Measurements from ENCODE around the gene MST1R.

The MST1R gene

DNA sequence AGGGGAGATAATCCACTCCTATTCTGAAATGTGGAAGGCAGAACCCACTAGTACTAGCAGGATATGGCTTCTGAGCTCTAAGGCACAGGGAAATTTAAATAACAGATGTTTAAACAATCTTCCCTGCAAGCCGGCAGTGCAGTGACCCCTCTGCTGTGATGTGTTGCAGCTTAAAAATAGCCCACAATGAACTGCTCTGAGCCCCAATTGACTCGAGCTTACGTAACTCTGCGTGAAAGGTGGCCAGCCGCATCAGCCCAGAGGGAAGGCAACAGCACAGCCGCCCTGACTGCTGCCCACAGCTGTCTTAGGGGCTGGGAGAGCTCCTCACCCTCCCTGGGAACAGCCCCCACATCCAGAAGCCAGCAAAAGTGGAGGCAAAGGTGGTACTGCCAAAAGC, 21.5 kb downstream of the MST1R start:
- no peak overlapping the region for H3K4me3 ChIP-seq (ENCODE audit: severe bottlenecking)
- no peak overlapping the region for H3K27ac ChIP-seq (ENCODE audit: poor library complexity, severe bottlenecking)
- DNase-seq (ENCODE audit: low spot score) (no peak), ATAC-seq (ENCODE audit: low read depth) (no peak)
- H3K4me1 ChIP-seq (ENCODE audit: insufficient read depth, poor library complexity, severe bottlenecking) = no peaks in the 10 kb centered on the region
- H3K9me3 ChIP-seq (ENCODE audit: severe bottlenecking) = no peaks in the 10 kb centered on the region
- TF ChIP-seq, protein P1, sequence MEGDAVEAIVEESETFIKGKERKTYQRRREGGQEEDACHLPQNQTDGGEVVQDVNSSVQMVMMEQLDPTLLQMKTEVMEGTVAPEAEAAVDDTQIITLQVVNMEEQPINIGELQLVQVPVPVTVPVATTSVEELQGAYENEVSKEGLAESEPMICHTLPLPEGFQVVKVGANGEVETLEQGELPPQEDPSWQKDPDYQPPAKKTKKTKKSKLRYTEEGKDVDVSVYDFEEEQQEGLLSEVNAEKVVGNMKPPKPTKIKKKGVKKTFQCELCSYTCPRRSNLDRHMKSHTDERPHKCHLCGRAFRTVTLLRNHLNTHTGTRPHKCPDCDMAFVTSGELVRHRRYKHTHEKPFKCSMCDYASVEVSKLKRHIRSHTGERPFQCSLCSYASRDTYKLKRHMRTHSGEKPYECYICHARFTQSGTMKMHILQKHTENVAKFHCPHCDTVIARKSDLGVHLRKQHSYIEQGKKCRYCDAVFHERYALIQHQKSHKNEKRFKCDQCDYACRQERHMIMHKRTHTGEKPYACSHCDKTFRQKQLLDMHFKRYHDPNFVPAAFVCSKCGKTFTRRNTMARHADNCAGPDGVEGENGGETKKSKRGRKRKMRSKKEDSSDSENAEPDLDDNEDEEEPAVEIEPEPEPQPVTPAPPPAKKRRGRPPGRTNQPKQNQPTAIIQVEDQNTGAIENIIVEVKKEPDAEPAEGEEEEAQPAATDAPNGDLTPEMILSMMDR (IDR thresholded peaks at IDR 0.05; ENCODE audit: poor library complexity, severe bottlenecking) = no peak
- peaks cover 5% of the 10 kb centered on the region for H3K36me3 ChIP-seq (ENCODE audit: low read depth)
- no peaks in the 10 kb centered on the region for H3K27me3 ChIP-seq (ENCODE audit: insufficient read depth, poor library complexity, severe bottlenecking)

DNA sequence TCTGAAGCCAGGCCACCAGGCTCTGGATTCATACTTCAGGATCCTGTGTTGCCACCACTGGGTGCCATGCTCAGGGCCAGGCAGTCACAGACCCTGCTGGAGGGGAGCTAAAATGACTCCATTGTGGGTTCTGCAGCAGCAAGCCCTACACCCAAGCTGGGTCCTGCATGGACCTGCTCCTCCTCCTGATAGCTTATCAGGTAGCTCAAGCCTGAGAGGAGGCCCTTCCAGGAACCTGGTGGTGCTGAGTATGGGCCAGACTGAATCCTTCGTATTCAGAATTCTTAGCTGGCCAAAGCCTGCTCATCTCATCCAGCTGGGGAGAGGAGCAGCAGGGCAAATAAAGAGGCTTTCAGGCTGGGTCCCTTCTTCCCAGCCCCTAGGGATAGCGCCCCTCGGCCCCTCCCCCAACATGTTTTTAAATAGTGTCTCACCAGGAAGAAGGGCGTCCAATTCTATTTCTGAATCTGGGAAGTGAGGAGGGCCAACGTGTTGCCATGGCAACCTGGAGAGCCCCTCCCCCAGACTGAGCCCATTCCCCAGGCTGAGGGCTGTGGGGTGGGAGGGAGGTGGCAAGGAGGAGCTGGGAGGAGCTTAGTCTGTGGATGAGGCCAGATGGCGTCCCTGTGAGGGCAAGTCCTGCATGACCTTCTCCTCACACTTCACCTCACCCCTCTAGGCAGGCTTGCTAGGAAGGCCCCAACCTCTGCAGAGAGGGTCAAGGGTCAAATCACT, 22.9 kb downstream of the MST1R start:
- Histone ChIP-seq H3K4me3 (ENCODE audit: severe bottlenecking) (no peak overlapping the region), H3K4me1 (ENCODE audit: insufficient read depth, poor library complexity, severe bottlenecking) (no peaks in the 10 kb centered on the region), H3K27ac (ENCODE audit: poor library complexity, severe bottlenecking) (no peak overlapping the region), H3K27me3 (ENCODE audit: insufficient read depth, poor library complexity, severe bottlenecking) (no peaks in the 10 kb centered on the region), H3K36me3 (ENCODE audit: low read depth) (no peaks in the 10 kb centered on the region), H3K9me3 (ENCODE audit: severe bottlenecking) (no peaks in the 10 kb centered on the region)
- peak; percentile 1; the same call in 1 of the 3 replicates for ATAC-seq (ENCODE audit: low read depth)
- TF ChIP-seq, protein P1 (IDR thresholded peaks at IDR 0.05; ENCODE audit: poor library complexity, severe bottlenecking) = no peak
- no peak for DNase-seq (ENCODE audit: low spot score)

DNA sequence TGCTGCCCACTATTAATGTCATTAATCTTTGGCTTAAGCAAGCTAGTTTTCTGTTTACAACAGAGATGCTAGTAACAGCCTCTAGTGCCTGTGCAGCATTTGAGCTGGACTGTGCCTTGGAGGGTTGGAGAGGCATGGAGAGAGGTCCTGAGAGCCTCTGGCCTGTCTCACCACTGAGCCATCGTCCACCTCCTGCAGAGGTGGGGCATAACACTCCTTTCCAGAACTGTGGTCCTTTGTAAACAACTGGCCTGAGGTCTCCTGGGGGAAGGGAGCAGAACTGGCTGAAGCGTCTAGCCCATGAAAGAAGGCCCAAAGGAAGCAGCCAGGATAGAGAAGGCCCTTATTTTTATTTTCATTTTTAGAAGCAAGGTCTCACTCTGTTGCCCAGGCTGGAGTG, 24.0 kb downstream of the MST1R start:
- Histone ChIP-seq H3K27ac (ENCODE audit: poor library complexity, severe bottlenecking) (no peak overlapping the region), H3K4me3 (ENCODE audit: severe bottlenecking) (no peak overlapping the region), H3K27me3 (ENCODE audit: insufficient read depth, poor library complexity, severe bottlenecking) (no peaks in the 10 kb centered on the region), H3K4me1 (ENCODE audit: insufficient read depth, poor library complexity, severe bottlenecking) (no peaks in the 10 kb centered on the region), H3K9me3 (ENCODE audit: severe bottlenecking) (no peaks in the 10 kb centered on the region), H3K36me3 (ENCODE audit: low read depth) (no peaks in the 10 kb centered on the region)
- TF ChIP-seq, protein P1 (IDR thresholded peaks at IDR 0.05; ENCODE audit: poor library complexity, severe bottlenecking) = no peak
- DNase-seq (ENCODE audit: low spot score) = no peak
- ATAC-seq (ENCODE audit: low read depth) = peak; percentile 2; the same call in 1 of the 3 replicates

DNA sequence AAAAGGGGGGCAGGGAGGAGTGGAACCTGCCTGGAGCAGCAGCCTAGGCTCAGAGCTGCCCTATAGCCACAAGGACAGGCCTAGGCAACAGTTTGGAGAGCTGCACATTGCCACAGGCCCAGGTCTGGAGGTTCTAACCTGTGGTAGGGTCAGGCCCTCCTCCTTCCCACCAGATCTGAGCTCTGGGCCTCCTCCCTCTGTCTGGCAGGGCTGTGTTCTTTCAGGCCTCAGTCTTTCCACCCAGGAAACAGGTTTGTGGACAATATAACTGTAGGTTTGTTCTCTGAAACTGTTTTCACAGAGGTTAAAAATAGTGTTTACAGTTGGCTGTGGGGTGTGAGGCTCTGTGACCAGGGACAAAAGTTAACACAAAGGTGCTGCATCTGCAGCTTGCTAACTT, 25.0 kb downstream of the MST1R start:
- Histone ChIP-seq H3K27ac (ENCODE audit: poor library complexity, severe bottlenecking) (no peak overlapping the region), H3K4me3 (ENCODE audit: severe bottlenecking) (no peak overlapping the region), H3K4me1 (ENCODE audit: insufficient read depth, poor library complexity, severe bottlenecking) (no peaks in the 10 kb centered on the region), H3K36me3 (ENCODE audit: low read depth) (no peaks in the 10 kb centered on the region), H3K9me3 (ENCODE audit: severe bottlenecking) (no peaks in the 10 kb centered on the region), H3K27me3 (ENCODE audit: insufficient read depth, poor library complexity, severe bottlenecking) (no peaks in the 10 kb centered on the region)
- no peak for ATAC-seq (ENCODE audit: low read depth)
- TF ChIP-seq, protein P1 (IDR thresholded peaks at IDR 0.05; ENCODE audit: poor library complexity, severe bottlenecking) = no peak
- DNase-seq (ENCODE audit: low spot score) = no peak

DNA sequence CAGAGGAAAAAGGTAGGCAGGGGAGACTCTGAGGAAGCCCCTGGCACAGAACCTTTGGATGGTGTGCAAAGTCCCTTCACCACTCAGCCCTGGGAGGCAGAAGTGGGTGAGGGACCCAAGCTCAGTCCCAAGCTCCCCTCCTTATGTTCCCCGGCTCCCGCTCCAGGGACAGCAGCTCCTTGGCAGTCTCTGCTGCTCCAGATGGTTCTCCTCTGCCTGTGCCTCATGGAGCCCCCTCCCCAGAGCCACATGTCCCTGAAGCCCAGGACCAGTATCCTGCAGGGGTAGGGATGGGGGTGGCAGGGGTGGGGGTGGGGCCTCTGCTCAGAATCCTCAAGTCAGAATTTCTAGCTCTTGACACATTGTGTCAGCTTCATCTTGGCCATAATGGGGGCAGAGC, 26.0 kb downstream of the MST1R start:
- no peaks in the 10 kb centered on the region for H3K27me3 ChIP-seq (ENCODE audit: insufficient read depth, poor library complexity, severe bottlenecking)
- no peak for DNase-seq (ENCODE audit: low spot score)
- no peaks in the 10 kb centered on the region for H3K9me3 ChIP-seq (ENCODE audit: severe bottlenecking)
- TF ChIP-seq, protein P1 (IDR thresholded peaks at IDR 0.05; ENCODE audit: poor library complexity, severe bottlenecking) = no peak
- H3K4me1 ChIP-seq (ENCODE audit: insufficient read depth, poor library complexity, severe bottlenecking) = no peaks in the 10 kb centered on the region
- ATAC-seq (ENCODE audit: low read depth) = no peak; the same call in 2 of the 3 replicates
- no peak overlapping the region for H3K27ac ChIP-seq (ENCODE audit: poor library complexity, severe bottlenecking)
- no peaks in the 10 kb centered on the region for H3K36me3 ChIP-seq (ENCODE audit: low read depth)
- no peak overlapping the region for H3K4me3 ChIP-seq (ENCODE audit: severe bottlenecking)

All from RWPE2 (cell line).